Type B pancreatic cell (in vitro differentiated cells): ENCODE results near the gene SETD4. TPM values are rescaled to one million over a fixed set of nuclear protein-coding genes. Genes with fewer than 3 reads are reported as not detected.

Experiments used
- DNase-seq: peaks from one replicate; pipeline ENCODE4 v3.0.0; 2021; ENCODE audit warnings: mixed read lengths; ENCODE audit not compliant: unreplicated experiment; ENCODE audit errors: extremely low spot score
- H3K27ac Mint-ChIP-seq: 2 replicates; pipeline ENCODE4 v1.8.0; 2021; ENCODE audit warnings: mild to moderate bottlenecking, mixed read lengths
- H3K27me3 Mint-ChIP-seq: 2 replicates; pipeline ENCODE4 v1.8.0; 2021; ENCODE audit warnings: mixed read lengths
- H3K36me3 Mint-ChIP-seq: 2 replicates; pipeline ENCODE4 v1.8.0; 2021; ENCODE audit warnings: mixed read lengths
- H3K4me1 Mint-ChIP-seq: one replicate; pipeline ENCODE4 v1.8.0; 2021; ENCODE audit warnings: mixed read lengths; ENCODE audit not compliant: unreplicated experiment
- H3K4me3 Mint-ChIP-seq: 2 replicates; pipeline ENCODE4 v1.8.0; 2021; ENCODE audit warnings: mild to moderate bottlenecking, mixed read lengths
- H3K9me3 Mint-ChIP-seq: 2 replicates; pipeline ENCODE4 v1.8.0; 2021; ENCODE audit warnings: mixed read lengths
- total RNA-seq: library from RNA; stranded (reverse); gene quantifications from 2 replicates; pipeline ENCODE4 v1.2.1, GENCODE V29; 2021; ENCODE audit warnings: low replicate concordance
- TF ChIP-seq, protein P1 (sequence below): fragments of 200-600 bp; sonication (generic); conservative IDR thresholded peaks from 2 replicates; pipeline ENCODE4 v1.5.0; 2021; ENCODE audit warnings: antibody characterized with exemption, mild to moderate bottlenecking

Gene SETD4
- total RNA-seq, 1 donor from 2014 or later = 26.4 TPM

DNA sequence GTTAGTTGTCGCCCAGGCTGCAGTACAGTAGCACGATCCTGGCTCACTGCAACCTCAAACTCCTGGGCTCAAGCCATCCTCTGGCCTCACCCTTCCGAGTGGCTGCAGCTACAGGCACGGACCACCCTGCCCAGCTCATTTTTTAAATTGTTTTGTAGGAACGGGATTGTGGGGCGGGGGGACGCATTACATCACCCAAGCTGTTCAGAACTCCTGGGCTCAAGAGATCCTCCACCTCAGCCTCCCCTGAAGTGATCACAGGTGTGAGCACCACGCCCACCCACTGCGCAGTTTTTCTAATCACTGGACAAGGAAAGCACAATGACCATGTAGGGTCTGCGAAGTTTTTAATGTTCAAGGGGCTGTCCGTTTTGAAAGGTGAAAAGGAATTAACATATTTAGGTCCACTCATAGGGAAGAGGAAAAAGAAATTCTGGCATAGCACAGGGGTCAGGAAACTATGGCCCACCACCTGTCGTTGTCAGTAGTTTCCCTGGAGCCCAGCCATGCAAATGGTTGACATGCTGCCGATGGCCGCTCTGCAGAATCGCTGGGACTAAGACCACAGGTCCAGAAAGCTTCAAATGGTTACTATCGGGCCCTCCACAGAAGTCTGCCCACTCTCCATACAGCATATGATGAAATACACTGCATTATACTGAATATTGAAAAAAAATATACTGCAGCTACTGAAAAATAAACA is 26.0 kb downstream of the SETD4 start:
- Mint-ChIP-seq H3K36me3 (peaks cover 28% of the 10 kb centered on the region), H3K4me1 (no peaks in the 10 kb centered on the region), H3K9me3 (no peaks in the 10 kb centered on the region), H3K27me3 (no peaks in the 10 kb centered on the region), H3K4me3 (no peak overlapping the region), H3K27ac (no peak overlapping the region)
- no peak for DNase-seq
- TF ChIP-seq, protein P1, sequence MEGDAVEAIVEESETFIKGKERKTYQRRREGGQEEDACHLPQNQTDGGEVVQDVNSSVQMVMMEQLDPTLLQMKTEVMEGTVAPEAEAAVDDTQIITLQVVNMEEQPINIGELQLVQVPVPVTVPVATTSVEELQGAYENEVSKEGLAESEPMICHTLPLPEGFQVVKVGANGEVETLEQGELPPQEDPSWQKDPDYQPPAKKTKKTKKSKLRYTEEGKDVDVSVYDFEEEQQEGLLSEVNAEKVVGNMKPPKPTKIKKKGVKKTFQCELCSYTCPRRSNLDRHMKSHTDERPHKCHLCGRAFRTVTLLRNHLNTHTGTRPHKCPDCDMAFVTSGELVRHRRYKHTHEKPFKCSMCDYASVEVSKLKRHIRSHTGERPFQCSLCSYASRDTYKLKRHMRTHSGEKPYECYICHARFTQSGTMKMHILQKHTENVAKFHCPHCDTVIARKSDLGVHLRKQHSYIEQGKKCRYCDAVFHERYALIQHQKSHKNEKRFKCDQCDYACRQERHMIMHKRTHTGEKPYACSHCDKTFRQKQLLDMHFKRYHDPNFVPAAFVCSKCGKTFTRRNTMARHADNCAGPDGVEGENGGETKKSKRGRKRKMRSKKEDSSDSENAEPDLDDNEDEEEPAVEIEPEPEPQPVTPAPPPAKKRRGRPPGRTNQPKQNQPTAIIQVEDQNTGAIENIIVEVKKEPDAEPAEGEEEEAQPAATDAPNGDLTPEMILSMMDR = no peak

DNA sequence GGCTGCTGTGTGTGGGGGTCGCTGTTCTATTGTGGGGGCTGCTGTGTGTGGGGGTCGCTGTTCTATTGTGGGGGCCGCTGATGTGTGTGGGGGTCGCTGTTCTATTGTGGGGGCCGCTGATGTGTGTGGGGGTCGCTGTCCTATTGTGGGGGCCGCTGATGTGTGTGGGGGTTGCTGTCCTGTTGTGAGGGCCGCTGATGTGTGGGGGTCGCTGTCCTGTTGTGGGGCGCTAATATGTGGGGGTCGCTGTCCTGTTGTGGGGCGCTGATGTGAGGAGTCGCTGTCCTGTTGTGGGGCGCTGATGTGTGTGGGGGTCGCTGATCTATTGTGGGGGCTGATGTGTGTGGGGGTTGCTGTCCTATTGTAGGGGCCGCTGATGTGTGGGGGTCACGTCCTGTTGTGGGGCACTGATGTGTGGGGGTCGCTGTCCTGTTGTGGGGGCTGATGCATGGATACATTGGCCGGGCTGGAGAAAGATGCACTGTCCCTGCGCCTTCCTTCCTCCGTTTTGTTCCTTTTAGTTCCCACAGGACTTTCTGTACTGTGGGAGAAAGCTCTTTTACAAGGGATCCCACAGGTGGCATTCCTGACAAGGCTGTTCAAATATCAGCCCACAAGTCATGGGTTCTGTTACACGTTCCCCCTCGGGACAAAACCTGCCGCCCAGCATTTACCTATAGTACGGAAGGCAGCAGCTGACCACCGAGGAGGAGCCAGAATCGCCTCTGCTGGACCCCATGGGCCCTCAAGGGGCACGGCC is 27.5 kb downstream of the SETD4 start:
- DNase-seq = no peak
- H3K9me3 Mint-ChIP-seq = no peaks in the 10 kb centered on the region
- peaks cover 5% of the 10 kb centered on the region for H3K27me3 Mint-ChIP-seq
- TF ChIP-seq, protein P1 = no peak
- H3K27ac Mint-ChIP-seq = no peak overlapping the region
- H3K36me3 Mint-ChIP-seq = peaks cover 21% of the 10 kb centered on the region
- H3K4me3 Mint-ChIP-seq = no peak overlapping the region
- H3K4me1 Mint-ChIP-seq = peaks cover 7% of the 10 kb centered on the region

GRCh38 chr21:36030581-36031189 is 29.6 kb downstream of the SETD4 start:
- Mint-ChIP-seq H3K4me1 (peaks cover 7% of the 10 kb centered on the region), H3K9me3 (no peaks in the 10 kb centered on the region), H3K27me3 (peaks cover 8% of the 10 kb centered on the region), H3K27ac (no peak overlapping the region), H3K36me3 (peaks cover 12% of the 10 kb centered on the region), H3K4me3 (no peak overlapping the region)
- TF ChIP-seq, protein P1 = no peak
- DNase-seq = no peak

- Mint-ChIP-seq H3K36me3 (no peaks in the 10 kb centered on the region), H3K9me3 (no peaks in the 10 kb centered on the region), H3K4me3 (no peak overlapping the region), H3K27ac (no peak overlapping the region), H3K4me1 (peaks cover 7% of the 10 kb centered on the region), H3K27me3 (peaks cover 8% of the 10 kb centered on the region)
- no peak for DNase-seq
- TF ChIP-seq, protein P1 = no peak
Observed at GRCh38 chr21:36029309-36029708, 31.0 kb downstream of the SETD4 start.

DNA sequence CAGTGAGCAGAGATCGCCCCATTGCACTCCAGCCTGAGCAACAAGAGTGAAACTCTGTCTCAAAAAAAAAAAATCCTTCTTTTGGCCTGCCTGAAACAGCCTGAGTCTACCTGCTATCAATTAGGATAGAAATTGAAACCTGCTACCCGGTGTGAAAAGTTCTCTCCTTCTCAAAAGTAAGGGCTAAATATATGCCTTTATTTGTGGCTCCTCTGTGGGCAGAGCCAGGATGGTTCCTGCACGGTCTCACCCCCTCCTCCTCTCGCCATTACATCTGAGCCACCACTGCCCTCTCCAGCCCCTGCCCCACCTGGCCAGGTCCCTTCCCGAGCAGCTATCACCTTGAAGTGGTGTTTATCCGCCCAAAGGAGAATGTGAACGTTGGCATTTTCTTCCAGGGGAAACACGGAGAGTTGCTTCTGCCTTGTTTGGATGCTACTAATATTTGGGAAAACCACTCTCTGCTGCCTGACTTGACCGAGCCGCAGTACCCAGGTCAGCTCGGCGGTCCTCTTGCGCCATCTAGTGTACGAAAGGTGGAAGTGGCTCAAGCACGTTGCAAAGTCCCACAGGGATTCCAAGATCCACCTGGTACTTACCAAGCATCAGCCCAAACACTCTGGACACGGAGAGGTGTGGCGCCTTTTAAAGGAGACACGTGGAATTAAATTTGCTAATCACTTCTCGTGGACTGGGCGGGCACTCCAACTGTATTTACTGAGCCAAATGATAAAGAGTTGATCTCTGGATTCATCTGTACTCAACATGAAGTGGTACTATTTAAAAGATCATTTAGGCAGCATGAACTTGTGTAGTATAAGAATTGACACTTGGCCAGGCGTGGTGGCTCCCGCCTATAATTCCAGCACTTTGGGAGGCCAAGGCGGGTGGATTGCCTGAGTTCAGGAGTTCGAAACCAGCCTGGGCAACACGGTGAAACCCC is 31.9 kb downstream of the SETD4 start:
- peak; percentile 79 for DNase-seq
- no peaks in the 10 kb centered on the region for H3K36me3 Mint-ChIP-seq
- H3K4me3 Mint-ChIP-seq = peak overlapping the region; percentile 15
- peak overlapping the region; percentile 19 for H3K27ac Mint-ChIP-seq
- peaks cover 8% of the 10 kb centered on the region for H3K27me3 Mint-ChIP-seq
- H3K9me3 Mint-ChIP-seq = no peaks in the 10 kb centered on the region
- TF ChIP-seq, protein P1 = peak; percentile 94
- peaks cover 9% of the 10 kb centered on the region for H3K4me1 Mint-ChIP-seq
